ENCODE results near the gene NEMF.

DNA sequence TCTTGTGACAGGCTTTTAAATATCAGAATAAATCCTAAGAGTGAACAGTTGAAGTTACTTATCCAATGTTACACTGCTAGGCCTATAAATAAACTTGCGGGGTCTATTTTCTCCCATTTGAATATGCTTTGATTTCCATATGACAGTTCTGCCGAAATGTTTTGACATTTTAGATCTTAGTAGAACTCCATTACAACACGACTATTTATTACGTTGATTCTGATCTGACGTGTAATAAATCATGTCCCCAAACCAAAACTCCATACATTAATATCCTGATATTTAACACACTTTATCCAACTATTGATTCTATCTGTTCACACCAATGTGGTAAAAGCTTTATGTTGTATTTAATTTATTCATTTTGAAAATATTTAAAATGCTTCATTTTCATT, 16.1 kb upstream of the NEMF start:
- TF ChIP-seq, protein P1, sequence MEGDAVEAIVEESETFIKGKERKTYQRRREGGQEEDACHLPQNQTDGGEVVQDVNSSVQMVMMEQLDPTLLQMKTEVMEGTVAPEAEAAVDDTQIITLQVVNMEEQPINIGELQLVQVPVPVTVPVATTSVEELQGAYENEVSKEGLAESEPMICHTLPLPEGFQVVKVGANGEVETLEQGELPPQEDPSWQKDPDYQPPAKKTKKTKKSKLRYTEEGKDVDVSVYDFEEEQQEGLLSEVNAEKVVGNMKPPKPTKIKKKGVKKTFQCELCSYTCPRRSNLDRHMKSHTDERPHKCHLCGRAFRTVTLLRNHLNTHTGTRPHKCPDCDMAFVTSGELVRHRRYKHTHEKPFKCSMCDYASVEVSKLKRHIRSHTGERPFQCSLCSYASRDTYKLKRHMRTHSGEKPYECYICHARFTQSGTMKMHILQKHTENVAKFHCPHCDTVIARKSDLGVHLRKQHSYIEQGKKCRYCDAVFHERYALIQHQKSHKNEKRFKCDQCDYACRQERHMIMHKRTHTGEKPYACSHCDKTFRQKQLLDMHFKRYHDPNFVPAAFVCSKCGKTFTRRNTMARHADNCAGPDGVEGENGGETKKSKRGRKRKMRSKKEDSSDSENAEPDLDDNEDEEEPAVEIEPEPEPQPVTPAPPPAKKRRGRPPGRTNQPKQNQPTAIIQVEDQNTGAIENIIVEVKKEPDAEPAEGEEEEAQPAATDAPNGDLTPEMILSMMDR (tag by site-specific recombination; IDR thresholded peaks at IDR 0.05), result no peak
- TF ChIP-seq, protein P2, sequence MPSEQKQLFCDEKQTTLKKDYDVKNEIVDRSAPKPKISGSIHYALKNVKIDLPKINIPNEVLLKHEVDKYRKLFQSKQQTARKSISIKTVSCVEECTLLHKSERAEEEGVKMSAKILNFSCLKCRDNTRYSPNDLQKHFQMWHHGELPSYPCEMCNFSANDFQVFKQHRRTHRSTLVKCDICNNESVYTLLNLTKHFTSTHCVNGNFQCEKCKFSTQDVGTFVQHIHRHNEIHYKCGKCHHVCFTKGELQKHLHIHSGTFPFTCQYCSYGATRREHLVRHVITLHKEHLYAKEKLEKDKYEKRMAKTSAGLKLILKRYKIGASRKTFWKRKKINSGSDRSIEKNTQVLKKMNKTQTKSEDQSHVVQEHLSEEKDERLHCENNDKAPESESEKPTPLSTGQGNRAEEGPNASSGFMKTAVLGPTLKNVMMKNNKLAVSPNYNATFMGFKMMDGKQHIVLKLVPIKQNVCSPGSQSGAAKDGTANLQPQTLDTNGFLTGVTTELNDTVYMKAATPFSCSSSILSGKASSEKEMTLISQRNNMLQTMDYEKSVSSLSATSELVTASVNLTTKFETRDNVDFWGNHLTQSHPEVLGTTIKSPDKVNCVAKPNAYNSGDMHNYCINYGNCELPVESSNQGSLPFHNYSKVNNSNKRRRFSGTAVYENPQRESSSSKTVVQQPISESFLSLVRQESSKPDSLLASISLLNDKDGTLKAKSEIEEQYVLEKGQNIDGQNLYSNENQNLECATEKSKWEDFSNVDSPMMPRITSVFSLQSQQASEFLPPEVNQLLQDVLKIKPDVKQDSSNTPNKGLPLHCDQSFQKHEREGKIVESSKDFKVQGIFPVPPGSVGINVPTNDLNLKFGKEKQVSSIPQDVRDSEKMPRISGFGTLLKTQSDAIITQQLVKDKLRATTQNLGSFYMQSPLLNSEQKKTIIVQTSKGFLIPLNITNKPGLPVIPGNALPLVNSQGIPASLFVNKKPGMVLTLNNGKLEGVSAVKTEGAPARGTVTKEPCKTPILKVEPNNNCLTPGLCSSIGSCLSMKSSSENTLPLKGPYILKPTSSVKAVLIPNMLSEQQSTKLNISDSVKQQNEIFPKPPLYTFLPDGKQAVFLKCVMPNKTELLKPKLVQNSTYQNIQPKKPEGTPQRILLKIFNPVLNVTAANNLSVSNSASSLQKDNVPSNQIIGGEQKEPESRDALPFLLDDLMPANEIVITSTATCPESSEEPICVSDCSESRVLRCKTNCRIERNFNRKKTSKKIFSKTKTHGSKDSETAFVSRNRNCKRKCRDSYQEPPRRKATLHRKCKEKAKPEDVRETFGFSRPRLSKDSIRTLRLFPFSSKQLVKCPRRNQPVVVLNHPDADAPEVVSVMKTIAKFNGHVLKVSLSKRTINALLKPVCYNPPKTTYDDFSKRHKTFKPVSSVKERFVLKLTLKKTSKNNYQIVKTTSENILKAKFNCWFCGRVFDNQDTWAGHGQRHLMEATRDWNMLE (tag by site-specific recombination; conservative IDR thresholded peaks at IDR 0.05; ENCODE audit: low read depth), result no peak
- TF ChIP-seq, protein P3, sequence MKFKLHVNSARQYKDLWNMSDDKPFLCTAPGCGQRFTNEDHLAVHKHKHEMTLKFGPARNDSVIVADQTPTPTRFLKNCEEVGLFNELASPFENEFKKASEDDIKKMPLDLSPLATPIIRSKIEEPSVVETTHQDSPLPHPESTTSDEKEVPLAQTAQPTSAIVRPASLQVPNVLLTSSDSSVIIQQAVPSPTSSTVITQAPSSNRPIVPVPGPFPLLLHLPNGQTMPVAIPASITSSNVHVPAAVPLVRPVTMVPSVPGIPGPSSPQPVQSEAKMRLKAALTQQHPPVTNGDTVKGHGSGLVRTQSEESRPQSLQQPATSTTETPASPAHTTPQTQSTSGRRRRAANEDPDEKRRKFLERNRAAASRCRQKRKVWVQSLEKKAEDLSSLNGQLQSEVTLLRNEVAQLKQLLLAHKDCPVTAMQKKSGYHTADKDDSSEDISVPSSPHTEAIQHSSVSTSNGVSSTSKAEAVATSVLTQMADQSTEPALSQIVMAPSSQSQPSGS (tag by site-specific recombination; IDR thresholded peaks at IDR 0.05; ENCODE audit: low read depth), result no peak
- TF ChIP-seq, protein P4, sequence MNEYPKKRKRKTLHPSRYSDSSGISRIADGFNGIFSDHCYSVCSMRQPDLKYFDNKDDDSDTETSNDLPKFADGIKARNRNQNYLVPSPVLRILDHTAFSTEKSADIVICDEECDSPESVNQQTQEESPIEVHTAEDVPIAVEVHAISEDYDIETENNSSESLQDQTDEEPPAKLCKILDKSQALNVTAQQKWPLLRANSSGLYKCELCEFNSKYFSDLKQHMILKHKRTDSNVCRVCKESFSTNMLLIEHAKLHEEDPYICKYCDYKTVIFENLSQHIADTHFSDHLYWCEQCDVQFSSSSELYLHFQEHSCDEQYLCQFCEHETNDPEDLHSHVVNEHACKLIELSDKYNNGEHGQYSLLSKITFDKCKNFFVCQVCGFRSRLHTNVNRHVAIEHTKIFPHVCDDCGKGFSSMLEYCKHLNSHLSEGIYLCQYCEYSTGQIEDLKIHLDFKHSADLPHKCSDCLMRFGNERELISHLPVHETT (tag by site-specific recombination; IDR thresholded peaks at IDR 0.05), result no peak
- TF ChIP-seq ZNF302 (tag by site-specific recombination; IDR thresholded peaks at IDR 0.05; ENCODE audit: low read depth), result no peak
- TF ChIP-seq, protein P5, sequence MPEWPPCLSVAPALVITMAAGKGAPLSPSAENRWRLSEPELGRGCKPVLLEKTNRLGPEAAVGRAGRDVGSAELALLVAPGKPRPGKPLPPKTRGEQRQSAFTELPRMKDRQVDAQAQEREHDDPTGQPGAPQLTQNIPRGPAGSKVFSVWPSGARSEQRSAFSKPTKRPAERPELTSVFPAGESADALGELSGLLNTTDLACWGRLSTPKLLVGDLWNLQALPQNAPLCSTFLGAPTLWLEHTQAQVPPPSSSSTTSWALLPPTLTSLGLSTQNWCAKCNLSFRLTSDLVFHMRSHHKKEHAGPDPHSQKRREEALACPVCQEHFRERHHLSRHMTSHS (tag by site-specific recombination; IDR thresholded peaks at IDR 0.05), result no peak
- no peak for TF ChIP-seq ZNF146 (tag by site-specific recombination; IDR thresholded peaks at IDR 0.05)
- no peak for TF ChIP-seq ZNF76 (tag by site-specific recombination; IDR thresholded peaks at IDR 0.05; ENCODE audit: borderline replicate concordance, low read depth)

Measured in HEK293 (cell line).